Mesothelial cell of epicardium (in vitro differentiated cells): Measurements from ENCODE around the gene NTHL1. TPM values are rescaled to one million over a fixed set of nuclear protein-coding genes. Genes with fewer than 3 reads are reported as not detected.

Experiments used
- DNase-seq, 2 experiments: peaks; one replicate each; pipeline ENCODE4 v3.0.0; 2021; ENCODE audit warnings: low spot score in 2 of 2; ENCODE audit not compliant: unreplicated experiment in 2 of 2
- H3K27ac Mint-ChIP-seq: 2 replicates; pipeline ENCODE4 v1.8.0; 2021; ENCODE audit warnings: mixed read lengths
- H3K27me3 Mint-ChIP-seq: 2 replicates; pipeline ENCODE4 v1.8.0; 2021; ENCODE audit warnings: low read depth, mixed read lengths
- H3K36me3 Mint-ChIP-seq: 2 replicates; pipeline ENCODE4 v1.8.0; 2021; ENCODE audit warnings: mixed read lengths
- H3K4me1 Mint-ChIP-seq: 2 replicates; pipeline ENCODE4 v1.8.0; 2021; ENCODE audit warnings: mixed read lengths
- H3K4me3 Mint-ChIP-seq: 2 replicates; pipeline ENCODE4 v1.8.0; 2021; ENCODE audit warnings: mild to moderate bottlenecking, moderate library complexity, mixed read lengths
- H3K9me3 Mint-ChIP-seq: 2 replicates; pipeline ENCODE4 v1.8.0; 2021; ENCODE audit warnings: mixed read lengths
- CTCF ChIP-seq: fragments of 200-600 bp; sonication (generic); IDR thresholded peaks from one replicate; pipeline ENCODE4 v1.5.0; 2021; ENCODE audit warnings: antibody characterized with exemption; ENCODE audit not compliant: unreplicated experiment
- total RNA-seq: library from RNA; stranded (reverse); gene quantifications from 3 replicates; pipeline ENCODE4 v1.2.1, GENCODE V29; 2021

Gene NTHL1
- total RNA-seq, 1 donor from 2014 or later = 29.7 TPM

GRCh38 chr16:2066139-2066538, 18.5 kb upstream of the NTHL1 start:
- Mint-ChIP-seq H3K4me3 (no peak overlapping the region), H3K9me3 (no peaks in the 10 kb centered on the region), H3K4me1 (no peaks in the 10 kb centered on the region), H3K36me3 (peaks cover 26% of the 10 kb centered on the region), H3K27ac (no peak overlapping the region), H3K27me3 (no peaks in the 10 kb centered on the region)
- TF ChIP-seq CTCF = no peak
- DNase-seq = no peak

GRCh38 chr16:2064368-2064945, 16.8 kb upstream of the NTHL1 start:
- Mint-ChIP-seq H3K4me1 (no peaks in the 10 kb centered on the region), H3K36me3 (peaks cover 21% of the 10 kb centered on the region), H3K4me3 (no peak overlapping the region), H3K9me3 (no peaks in the 10 kb centered on the region), H3K27ac (no peak overlapping the region), H3K27me3 (no peaks in the 10 kb centered on the region)
- no peak for TF ChIP-seq CTCF
- DNase-seq = no peak

- peaks cover 19% of the 10 kb centered on the region for H3K36me3 Mint-ChIP-seq
- no peak for TF ChIP-seq CTCF
- no peak overlapping the region for H3K27ac Mint-ChIP-seq
- H3K4me1 Mint-ChIP-seq = no peaks in the 10 kb centered on the region
- no peak overlapping the region for H3K4me3 Mint-ChIP-seq
- H3K27me3 Mint-ChIP-seq = no peaks in the 10 kb centered on the region
- no peaks in the 10 kb centered on the region for H3K9me3 Mint-ChIP-seq
- DNase-seq = no peak
These were observed 16.2 kb upstream of the NTHL1 start for GRCh38 chr16:2063861-2064260.

GRCh38 chr16:2062801-2063200, 15.2 kb upstream of the NTHL1 start:
- H3K4me3 Mint-ChIP-seq = no peak overlapping the region
- TF ChIP-seq CTCF = no peak
- H3K36me3 Mint-ChIP-seq = peaks cover 14% of the 10 kb centered on the region
- DNase-seq = no peak
- no peaks in the 10 kb centered on the region for H3K27me3 Mint-ChIP-seq
- no peaks in the 10 kb centered on the region for H3K9me3 Mint-ChIP-seq
- no peaks in the 10 kb centered on the region for H3K4me1 Mint-ChIP-seq
- H3K27ac Mint-ChIP-seq = no peak overlapping the region

GRCh38 chr16:2061526-2061925, 13.9 kb upstream of the NTHL1 start:
- no peaks in the 10 kb centered on the region for H3K9me3 Mint-ChIP-seq
- no peak overlapping the region for H3K4me3 Mint-ChIP-seq
- DNase-seq = no peak
- no peaks in the 10 kb centered on the region for H3K27me3 Mint-ChIP-seq
- no peak for TF ChIP-seq CTCF
- no peaks in the 10 kb centered on the region for H3K4me1 Mint-ChIP-seq
- H3K27ac Mint-ChIP-seq = no peak overlapping the region
- H3K36me3 Mint-ChIP-seq = peaks cover 12% of the 10 kb centered on the region

- Mint-ChIP-seq H3K4me3 (no peak overlapping the region), H3K4me1 (no peaks in the 10 kb centered on the region), H3K27ac (no peak overlapping the region), H3K9me3 (no peaks in the 10 kb centered on the region), H3K36me3 (peaks cover 9% of the 10 kb centered on the region), H3K27me3 (no peaks in the 10 kb centered on the region)
- no peak for DNase-seq
- TF ChIP-seq CTCF = no peak
These were observed 13.4 kb upstream of the NTHL1 start for GRCh38 chr16:2061023-2061422.
